HG02763 (cell line): ENCODE measurements around the gene SERINC5.
"Not testable (repeated sequence)": the region's sequence is repeated elsewhere in the genome, so short reads cannot be mapped to it uniquely, and the experiment has no call there.

Experiments
- ATAC-seq: cut with Tn5 transposase; IDR thresholded peaks from one replicate; pipeline ENCODE4 v1.9.1; 2021; ENCODE audit warnings: mild to moderate bottlenecking, moderate library complexity; ENCODE audit not compliant: unreplicated experiment

Gene SERINC5

GRCh38 chr5:80204808-80205614 is 50.8 kb downstream of the SERINC5 start:
- no peak for ATAC-seq

- not testable (repeated sequence) for ATAC-seq
Observed at GRCh38 chr5:80201763-80202162, 54.1 kb downstream of the SERINC5 start.

GRCh38 chr5:80198920-80199319 is 56.9 kb downstream of the SERINC5 start:
- ATAC-seq = no peak

GRCh38 chr5:80198399-80198798 is 57.4 kb downstream of the SERINC5 start:
- no peak for ATAC-seq

GRCh38 chr5:80195837-80196400 is 59.9 kb downstream of the SERINC5 start:
- no peak for ATAC-seq

- ATAC-seq = no peak
Observed at GRCh38 chr5:80194468-80194867, 61.4 kb downstream of the SERINC5 start.

GRCh38 chr5:80193401-80193800 is 62.4 kb downstream of the SERINC5 start:
- ATAC-seq = no peak

- no peak for ATAC-seq
Observed at GRCh38 chr5:80192507-80193241, 63.2 kb downstream of the SERINC5 start.

- no peak for ATAC-seq
Observed at GRCh38 chr5:80191991-80192398, 63.9 kb downstream of the SERINC5 start.

GRCh38 chr5:80191397-80191796 is 64.5 kb downstream of the SERINC5 start:
- ATAC-seq = no peak

GRCh38 chr5:80190960-80191359 is 64.9 kb downstream of the SERINC5 start:
- ATAC-seq = no peak

- ATAC-seq = no peak
Observed at GRCh38 chr5:80189701-80190100, 66.1 kb downstream of the SERINC5 start.

GRCh38 chr5:80189201-80189600 is 66.6 kb downstream of the SERINC5 start:
- no peak for ATAC-seq

GRCh38 chr5:80187421-80188090 is 68.3 kb downstream of the SERINC5 start:
- ATAC-seq = no peak

- not testable (repeated sequence) for ATAC-seq
Observed at GRCh38 chr5:80185535-80185934, 70.3 kb downstream of the SERINC5 start.

- ATAC-seq = no peak
Observed at GRCh38 chr5:80185095-80185494, 70.8 kb downstream of the SERINC5 start.

GRCh38 chr5:80184235-80185023 is 71.4 kb downstream of the SERINC5 start:
- no peak for ATAC-seq

- not testable (repeated sequence) for ATAC-seq
Observed at GRCh38 chr5:80183728-80184234, 72.1 kb downstream of the SERINC5 start.

GRCh38 chr5:80182809-80183580 is 72.9 kb downstream of the SERINC5 start:
- no peak for ATAC-seq
